SIG-M5 treated with dmso at 0.1 percent for 504 hours (cell line): ENCODE measurements around the gene BMP4.
"Not testable (repeated sequence)": the region's sequence is repeated elsewhere in the genome, so short reads cannot be mapped to it uniquely, and the experiment has no call there.

ENCODE experiments used
- DNase-seq: peaks from one replicate; lab custom pipeline; 2025; ENCODE audit not compliant: unreplicated experiment; lab: John Stamatoyannopoulos, UW

BMP4 gene

GRCh38 chr14:53956427-53957201, at the start of gene BMP4:
Gene BMP4 (minus strand): TSS chr14:53956825. CDS start chr14:53952222, 4,603 bp downstream.
- no peak for DNase-seq

- DNase-seq, result no peak
Measured at GRCh38 chr14:54003064-54003463, 46.4 kb upstream of the BMP4 start.

DNA sequence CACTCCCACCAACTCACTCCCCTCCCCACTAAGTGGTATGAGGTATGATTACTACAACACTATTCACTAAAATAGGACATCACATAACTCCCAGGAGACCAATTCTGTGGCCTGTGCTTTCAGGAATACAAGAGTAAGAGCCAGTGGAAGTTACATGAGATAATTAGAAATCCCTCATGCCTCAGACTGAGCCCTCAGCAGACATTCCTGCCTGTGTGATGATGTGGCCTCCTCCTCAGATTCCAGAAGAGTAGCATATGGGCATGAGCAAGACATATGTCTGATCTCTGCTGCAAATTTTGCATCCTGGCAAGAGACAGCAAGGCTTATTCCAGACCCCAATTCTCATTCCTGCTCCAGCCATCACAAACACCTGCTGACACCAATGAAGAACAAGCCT, 46.0 kb upstream of the BMP4 start:
- no peak for DNase-seq

DNA sequence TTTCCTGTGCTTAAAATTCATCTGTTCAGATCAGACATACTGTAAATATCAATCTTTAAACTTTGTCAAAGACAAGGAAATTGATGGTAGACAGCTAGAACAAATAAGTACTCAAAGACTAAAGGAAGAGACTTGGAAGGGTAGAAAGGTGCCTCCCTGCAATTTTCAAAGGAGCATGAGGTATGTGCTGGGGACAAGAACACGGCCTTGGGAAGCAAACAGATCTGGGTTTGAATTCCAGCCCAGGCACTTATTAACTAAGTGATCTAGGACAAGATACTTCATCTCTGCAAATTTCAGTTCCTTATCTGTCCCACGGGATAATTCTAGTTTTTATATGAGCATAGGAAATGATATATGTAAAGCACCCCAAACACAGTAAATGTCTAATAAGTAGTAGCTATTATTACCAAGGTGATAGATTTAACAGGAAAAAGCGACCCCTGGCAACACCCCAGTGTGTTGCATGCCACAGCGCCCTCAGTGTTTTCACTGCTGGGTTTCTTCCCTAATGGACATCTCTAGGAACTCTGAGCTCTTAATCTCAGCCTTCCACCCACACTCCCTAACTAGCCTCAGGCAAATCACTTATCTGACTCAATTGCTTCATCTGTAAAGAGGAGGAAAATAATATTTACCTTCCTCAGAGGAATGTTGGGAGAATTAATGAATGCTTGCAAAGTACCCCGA, 44.7 kb upstream of the BMP4 start:
- DNase-seq, result no peak

DNA sequence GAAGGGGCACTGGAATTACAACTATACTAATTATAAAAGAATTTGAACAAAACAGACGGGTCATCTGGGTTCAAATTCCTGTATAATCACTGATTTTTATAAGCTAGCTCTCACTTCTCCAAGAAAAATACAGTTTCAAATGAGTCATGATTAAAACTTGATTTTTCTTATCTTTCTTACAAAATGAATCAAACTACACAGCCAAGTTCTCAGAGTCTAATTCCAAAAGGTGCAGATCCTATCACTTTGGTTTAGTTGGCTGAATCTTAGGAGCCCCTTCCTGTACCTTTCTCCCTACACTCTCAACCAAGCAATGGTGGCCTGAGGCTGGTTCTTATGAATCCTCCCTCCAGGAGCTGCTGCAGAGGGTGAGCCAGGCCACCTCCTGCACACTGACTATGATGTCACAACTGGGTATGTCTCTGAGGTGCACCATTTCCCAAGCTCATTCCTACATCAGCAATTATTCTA, 43.8 kb upstream of the BMP4 start:
- DNase-seq, result no peak

DNA sequence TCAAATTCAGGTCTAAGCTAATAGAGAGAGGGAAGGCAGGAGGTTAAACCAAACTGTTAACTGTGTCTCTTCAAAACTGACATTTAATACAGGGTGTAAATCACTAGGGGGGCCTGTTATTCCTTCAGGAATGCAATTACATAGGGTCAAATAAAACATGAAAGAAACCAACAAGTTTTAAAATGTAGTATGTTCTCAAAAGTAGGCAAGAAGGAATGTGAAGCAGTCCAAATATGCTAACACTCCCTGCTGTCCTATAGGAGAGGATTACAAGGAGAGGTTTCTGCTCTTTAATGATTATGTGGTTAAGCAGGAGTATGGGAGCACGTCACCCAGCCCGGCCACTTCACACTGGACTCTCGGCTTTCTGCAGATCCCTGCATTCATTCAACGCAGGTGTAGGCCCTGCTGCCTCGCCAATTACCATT, 42.5 kb upstream of the BMP4 start:
- DNase-seq, result no peak

DNA sequence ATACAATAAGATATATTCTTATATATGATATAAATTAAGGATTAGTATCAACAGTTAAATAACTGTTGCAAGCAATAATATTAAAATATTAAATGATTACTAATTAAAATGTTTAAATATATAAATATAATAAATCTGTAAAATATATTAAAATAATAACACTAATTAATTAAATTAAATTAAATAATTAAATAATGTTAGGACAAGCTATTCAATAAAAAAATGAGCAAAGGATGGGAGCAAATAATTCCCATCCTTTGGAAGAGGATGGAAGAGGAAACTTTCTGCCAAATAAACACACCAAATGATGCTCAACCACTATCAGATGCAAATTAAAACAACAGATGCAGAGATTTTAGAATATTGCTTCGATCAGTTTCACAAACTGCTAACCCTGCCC, 39.4 kb upstream of the BMP4 start:
- DNase-seq, result no peak

DNA sequence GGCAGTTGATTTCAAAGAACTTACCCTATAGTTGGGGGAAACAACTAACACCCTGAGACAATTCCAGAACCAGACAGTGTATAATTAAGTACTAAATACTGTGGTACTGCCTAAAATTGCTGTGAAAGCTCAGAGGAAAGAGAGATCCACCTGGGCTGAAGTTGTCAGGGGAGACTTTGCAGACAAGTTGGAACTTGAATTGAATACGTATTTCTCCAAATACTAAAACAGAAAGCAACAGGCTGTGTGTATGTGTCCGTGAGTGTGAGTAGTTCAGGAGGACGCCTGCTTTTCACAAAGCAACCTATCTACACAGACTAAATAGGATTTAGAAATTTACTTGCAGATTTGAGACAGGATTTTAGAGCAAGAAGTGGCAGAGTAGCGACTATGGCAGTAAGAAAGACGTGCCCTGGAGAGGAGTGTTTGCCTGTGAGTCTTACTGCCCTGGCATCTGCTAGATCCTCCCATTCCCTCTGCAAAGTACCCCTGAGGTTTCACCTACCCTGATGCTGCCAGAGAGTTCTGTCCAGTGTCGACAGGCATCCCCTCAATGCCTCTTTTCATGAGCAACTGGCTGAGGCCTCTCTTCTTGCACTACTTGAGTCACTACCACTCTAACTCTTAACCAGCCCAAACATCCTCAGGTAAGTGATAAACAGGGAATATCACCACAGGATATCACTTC, 37.4 kb upstream of the BMP4 start:
- DNase-seq, result no peak

DNA sequence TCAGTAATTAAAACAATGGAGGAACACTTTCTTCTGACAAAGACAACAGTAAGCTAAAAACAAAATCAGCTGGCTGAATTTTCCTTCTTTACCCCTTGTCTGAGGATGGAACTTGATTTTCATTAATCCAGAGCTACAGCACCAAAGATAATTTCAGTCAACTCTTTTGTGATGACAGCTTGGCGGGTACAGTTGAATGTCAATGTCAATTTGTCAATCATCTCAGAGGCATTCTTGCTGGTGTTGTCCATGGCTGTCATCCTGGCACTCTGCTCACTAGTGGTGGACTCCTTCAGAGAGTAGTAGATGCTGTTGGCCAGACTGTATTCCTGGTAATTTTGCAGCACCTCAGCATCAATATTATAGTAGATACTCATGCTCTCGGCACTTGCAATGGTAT, 34.4 kb upstream of the BMP4 start:
- no peak for DNase-seq

DNA sequence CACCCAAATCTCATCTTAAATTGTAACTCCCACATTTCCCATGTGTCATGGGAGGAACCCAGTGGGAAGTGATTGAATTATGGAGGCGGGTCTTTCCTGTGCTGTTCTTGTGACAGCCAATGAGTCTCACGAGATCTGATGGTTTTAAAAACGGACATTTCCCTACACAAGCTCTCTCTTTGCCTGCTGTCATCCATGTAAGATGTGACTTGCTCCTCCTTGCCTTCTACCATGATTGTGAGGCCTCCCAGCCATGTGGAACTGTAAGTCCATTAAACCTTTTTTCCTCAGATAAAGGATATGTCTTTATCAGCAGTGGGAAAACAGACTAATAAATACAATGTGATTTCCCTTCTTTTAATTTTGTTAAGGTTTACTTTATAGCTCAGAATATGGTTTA, 30.1 kb upstream of the BMP4 start:
- DNase-seq, result not testable (repeated sequence)

DNA sequence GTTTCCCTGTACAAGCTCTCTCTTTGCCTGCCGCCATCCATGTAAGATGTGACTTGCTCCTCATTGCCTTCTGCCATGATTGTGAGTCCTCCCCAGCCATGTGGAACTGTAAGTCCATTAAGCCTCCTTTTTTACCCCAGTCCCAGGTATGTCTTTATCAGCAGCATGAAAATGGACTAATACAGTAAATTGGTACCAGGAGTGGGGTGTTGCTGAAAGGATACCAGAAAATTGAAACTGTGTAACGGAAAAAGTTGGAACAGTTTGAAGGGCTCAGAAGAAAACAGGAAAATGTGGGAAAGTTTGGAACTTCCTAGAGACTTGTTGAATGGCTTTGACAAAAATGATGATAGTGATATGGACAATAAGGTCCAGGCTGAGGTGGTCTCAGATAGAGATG, 28.3 kb upstream of the BMP4 start:
- not testable (repeated sequence) for DNase-seq

DNA sequence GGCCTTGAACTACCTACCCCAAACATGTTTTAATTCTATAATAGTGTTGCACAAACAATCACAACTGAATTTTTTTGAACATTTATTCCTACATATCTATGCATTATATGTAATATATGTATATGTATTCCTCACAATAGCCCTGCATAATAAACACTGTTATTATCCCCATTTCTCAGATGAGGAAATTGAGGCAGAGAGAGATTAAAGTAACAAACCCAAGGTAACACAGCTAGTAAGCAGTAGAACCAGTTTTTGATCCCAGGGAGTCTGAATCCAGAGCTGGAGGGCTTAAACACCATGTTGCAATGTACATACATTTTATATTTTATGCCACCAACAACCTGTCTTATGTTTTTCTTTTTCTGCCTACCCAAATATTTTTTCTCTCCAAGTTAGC, 26.5 kb upstream of the BMP4 start:
- no peak for DNase-seq

GRCh38 chr14:53982546-53982945, 25.9 kb upstream of the BMP4 start:
- no peak for DNase-seq

DNA sequence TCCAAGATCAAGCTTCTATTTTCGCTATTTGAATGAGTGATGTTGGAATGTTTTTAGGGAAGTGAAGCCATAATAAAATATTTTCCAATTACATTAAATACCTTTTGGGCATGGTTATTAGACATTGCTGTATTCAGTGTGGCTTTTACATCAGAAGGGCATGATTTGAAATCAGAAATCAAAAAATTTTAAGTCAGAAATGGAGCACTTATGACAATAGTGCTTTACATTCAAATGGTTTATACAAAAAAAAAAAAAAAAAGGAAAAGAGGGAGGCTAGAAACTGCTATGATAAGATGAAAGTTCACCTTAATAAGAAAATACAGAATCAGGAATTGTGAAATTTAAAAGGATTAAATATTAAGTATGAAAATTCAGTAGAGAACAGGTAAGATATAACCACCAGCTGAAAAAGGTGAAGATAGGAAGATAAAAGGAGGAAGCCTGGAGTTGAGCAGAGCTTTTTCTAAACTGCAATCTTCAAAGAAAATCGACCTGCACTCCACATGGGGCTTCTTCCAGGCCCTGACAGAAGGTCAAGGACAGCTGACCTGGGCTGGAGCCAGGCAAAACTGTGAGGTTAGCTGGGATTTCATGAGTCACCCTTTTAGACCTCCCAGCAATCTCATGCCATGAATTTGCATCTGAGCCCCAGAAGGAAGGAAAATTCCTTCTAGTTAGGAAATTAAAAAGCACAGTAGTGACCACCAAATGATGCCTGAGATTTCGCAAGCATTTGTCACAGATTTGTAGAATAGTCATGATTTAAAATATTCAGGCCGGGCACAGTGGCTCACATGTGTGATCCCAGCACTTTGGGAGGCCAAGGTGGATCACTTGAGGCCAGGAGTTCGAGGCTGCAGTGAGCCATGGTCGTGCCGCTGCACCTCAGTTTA, 23.4 kb upstream of the BMP4 start:
- no peak for DNase-seq

- DNase-seq, result no peak
Measured at GRCh38 chr14:53979113-53979681, 22.6 kb upstream of the BMP4 start.

- DNase-seq, result no peak
Measured at GRCh38 chr14:53978194-53978593, 21.6 kb upstream of the BMP4 start.

DNA sequence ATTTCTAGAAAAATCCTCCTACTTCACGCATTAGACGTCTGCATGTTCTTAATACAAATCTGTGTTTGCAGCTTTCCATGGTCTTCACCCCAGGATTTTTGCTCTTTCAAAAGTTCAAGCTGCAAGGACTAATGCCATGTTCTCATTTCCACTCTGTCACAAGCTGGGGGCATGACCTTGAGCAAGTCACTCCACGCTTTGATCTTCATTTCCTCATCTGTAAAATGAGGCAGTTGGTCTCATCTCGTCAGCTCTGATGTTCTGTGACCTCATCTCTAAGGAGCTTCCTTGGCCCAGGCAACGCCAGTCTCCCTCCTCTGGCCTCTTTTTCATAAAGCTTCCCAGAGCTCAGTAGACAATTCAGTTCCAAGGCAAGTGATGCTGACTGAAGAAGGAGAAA, 18.8 kb upstream of the BMP4 start:
- no peak for DNase-seq

DNA sequence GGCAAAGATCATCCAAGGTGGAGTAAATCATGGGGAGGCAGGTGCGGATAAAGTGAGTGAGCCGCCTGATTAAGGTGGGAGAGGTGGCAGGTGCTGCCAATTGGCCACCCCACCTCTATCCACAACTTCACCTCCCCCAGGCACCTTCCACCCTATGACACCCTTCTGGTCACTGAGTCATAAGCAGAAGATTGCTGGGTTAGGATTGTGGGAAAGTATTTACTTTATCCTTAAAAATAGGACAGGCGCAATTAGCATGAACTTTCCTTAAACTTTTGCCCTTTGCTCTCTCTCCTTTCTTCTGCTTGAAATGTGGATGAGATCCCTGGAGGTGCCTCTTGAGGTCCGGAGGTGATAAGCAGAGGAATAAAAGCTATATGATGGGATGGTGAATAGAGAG, 14.9 kb upstream of the BMP4 start:
- DNase-seq, result no peak

DNA sequence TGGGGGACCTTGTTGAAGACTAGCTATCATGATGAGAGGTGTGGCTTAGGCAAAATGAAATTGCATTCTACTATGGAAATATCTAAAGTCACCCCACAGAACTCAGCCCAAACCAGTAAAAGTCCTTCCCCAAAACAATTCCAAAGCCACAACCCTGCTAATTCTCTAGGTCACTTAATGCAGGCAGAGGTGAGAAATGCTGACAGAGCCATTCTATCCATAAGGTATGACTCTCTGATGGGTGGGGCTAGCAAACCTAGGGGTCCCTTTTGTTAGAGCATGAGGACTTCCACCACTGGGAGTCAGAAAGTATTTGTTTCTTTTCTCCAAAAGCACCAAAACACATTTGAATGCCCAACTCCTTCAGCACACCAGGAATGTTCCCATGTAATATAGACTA, 12.7 kb upstream of the BMP4 start:
- no peak for DNase-seq

- DNase-seq, result no peak
Measured at GRCh38 chr14:53968726-53969125, 12.1 kb upstream of the BMP4 start.

GRCh38 chr14:53967606-53968005, 11.0 kb upstream of the BMP4 start:
- no peak for DNase-seq
